Muscle layer of colon (tissue), 2 donors: ENCODE results near the gene POLR3B.
"Not testable (repeated sequence)": the region's sequence is repeated elsewhere in the genome, so short reads cannot be mapped to it uniquely, and the experiment has no call there.

Source experiments
- H3K27ac ChIP-seq: one replicate; pipeline ENCODE4 v1.7.0; 2013; ENCODE audit warnings: low read depth, mild to moderate bottlenecking, low read length, moderate library complexity
- H3K27me3 ChIP-seq, 2 donors: one replicate each; pipeline ENCODE4 v1.7.0; 2013; ENCODE audit warnings: low read length in 2 of 2, mild to moderate bottlenecking in 2 of 2; ENCODE audit not compliant: insufficient read depth in 2 of 2, control insufficient read depth in 1 of 2
- H3K36me3 ChIP-seq: one replicate; pipeline ENCODE4 v1.7.0; 2013; ENCODE audit warnings: mild to moderate bottlenecking, low read length; ENCODE audit not compliant: insufficient read depth
- H3K4me1 ChIP-seq: one replicate; pipeline ENCODE4 v1.7.0; 2013; ENCODE audit warnings: mild to moderate bottlenecking, low read length; ENCODE audit not compliant: insufficient read depth
- H3K4me3 ChIP-seq, 2 donors: one replicate each; pipeline ENCODE4 v1.7.0; 2013; ENCODE audit warnings: low read length in 2 of 2, low read depth in 1 of 2, mild to moderate bottlenecking in 1 of 2, moderate library complexity in 1 of 2
- H3K9ac ChIP-seq: one replicate; pipeline ENCODE4 v1.7.0; 2013; ENCODE audit warnings: low read length
- H3K9me3 ChIP-seq: one replicate; pipeline ENCODE4 v1.7.0; 2013; ENCODE audit warnings: mild to moderate bottlenecking, low read length
- donor health status: abdominal sarcoma.
- donor health status: Adenocarcinoma of cecum.

The POLR3B gene

GRCh38 chr12:106381866-106382265, 24.3 kb downstream of the POLR3B start:
- H3K36me3 ChIP-seq, H3K4me1 ChIP-seq, H3K9ac ChIP-seq, H3K27ac ChIP-seq, H3K27me3 ChIP-seq, H3K9me3 ChIP-seq, H3K4me3 ChIP-seq: not testable (repeated sequence)

- H3K36me3 ChIP-seq: peaks cover 5% of the 10 kb centered on the region
- H3K27ac ChIP-seq: no peak overlapping the region
- no peaks in the 10 kb centered on the region for H3K9me3 ChIP-seq
- no peaks in the 10 kb centered on the region for H3K4me1 ChIP-seq
- no peak overlapping the region for H3K9ac ChIP-seq
- no peak overlapping the region for H3K4me3 ChIP-seq
- no peaks in the 10 kb centered on the region for H3K27me3 ChIP-seq
These were observed 29.4 kb downstream of the POLR3B start for GRCh38 chr12:106386813-106387535.

- H3K9ac ChIP-seq: no peak overlapping the region
- no peak overlapping the region for H3K4me3 ChIP-seq
- no peaks in the 10 kb centered on the region for H3K9me3 ChIP-seq
- H3K27ac ChIP-seq: no peak overlapping the region
- H3K4me1 ChIP-seq: no peaks in the 10 kb centered on the region
- H3K36me3 ChIP-seq: peaks cover 5% of the 10 kb centered on the region
- H3K27me3 ChIP-seq: no peaks in the 10 kb centered on the region
These were observed 30.4 kb downstream of the POLR3B start for GRCh38 chr12:106387848-106388377.

GRCh38 chr12:106389151-106389550, 31.6 kb downstream of the POLR3B start:
- Histone ChIP-seq H3K4me3 (no peak overlapping the region), H3K36me3 (peaks cover 5% of the 10 kb centered on the region), H3K9ac (no peak overlapping the region), H3K4me1 (no peaks in the 10 kb centered on the region), H3K27me3 (no peaks in the 10 kb centered on the region), H3K9me3 (no peaks in the 10 kb centered on the region), H3K27ac (no peak overlapping the region)

GRCh38 chr12:106392759-106393158, 35.2 kb downstream of the POLR3B start:
- Histone ChIP-seq H3K27me3 (no peaks in the 10 kb centered on the region), H3K4me3 (no peak overlapping the region), H3K9ac (no peak overlapping the region), H3K27ac (no peak overlapping the region), H3K9me3 (no peaks in the 10 kb centered on the region), H3K4me1 (no peaks in the 10 kb centered on the region), H3K36me3 (peaks cover 5% of the 10 kb centered on the region)

GRCh38 chr12:106409878-106410277, 52.3 kb downstream of the POLR3B start:
- no peaks in the 10 kb centered on the region for H3K4me1 ChIP-seq
- H3K4me3 ChIP-seq: no peak overlapping the region
- H3K9ac ChIP-seq: no peak overlapping the region
- H3K27me3 ChIP-seq: no peaks in the 10 kb centered on the region
- no peak overlapping the region for H3K27ac ChIP-seq
- peaks cover 6% of the 10 kb centered on the region for H3K36me3 ChIP-seq
- H3K9me3 ChIP-seq: no peaks in the 10 kb centered on the region

GRCh38 chr12:106412563-106412962, 55.0 kb downstream of the POLR3B start:
- Histone ChIP-seq H3K4me1 (no peaks in the 10 kb centered on the region), H3K9ac (no peak overlapping the region), H3K27me3 (no peaks in the 10 kb centered on the region), H3K4me3 (no peak overlapping the region), H3K9me3 (no peaks in the 10 kb centered on the region), H3K27ac (no peak overlapping the region), H3K36me3 (peaks cover 6% of the 10 kb centered on the region)

GRCh38 chr12:106415134-106415533, 57.6 kb downstream of the POLR3B start:
- Histone ChIP-seq H3K36me3 (peaks cover 6% of the 10 kb centered on the region), H3K27me3 (no peaks in the 10 kb centered on the region), H3K4me1 (no peaks in the 10 kb centered on the region), H3K9ac (no peak overlapping the region), H3K9me3 (no peaks in the 10 kb centered on the region), H3K4me3 (no peak overlapping the region), H3K27ac (no peak overlapping the region)

GRCh38 chr12:106416273-106416672, 58.7 kb downstream of the POLR3B start:
- H3K36me3 ChIP-seq: peaks cover 3% of the 10 kb centered on the region
- H3K9me3 ChIP-seq: no peaks in the 10 kb centered on the region
- H3K9ac ChIP-seq: no peak overlapping the region
- no peaks in the 10 kb centered on the region for H3K27me3 ChIP-seq
- H3K4me3 ChIP-seq: no peak overlapping the region
- no peaks in the 10 kb centered on the region for H3K4me1 ChIP-seq
- H3K27ac ChIP-seq: no peak overlapping the region

- Histone ChIP-seq H3K9me3 (no peaks in the 10 kb centered on the region), H3K9ac (no peak overlapping the region), H3K27me3 (no peaks in the 10 kb centered on the region), H3K4me1 (no peaks in the 10 kb centered on the region), H3K36me3 (no peaks in the 10 kb centered on the region), H3K27ac (no peak overlapping the region), H3K4me3 (no peak overlapping the region)
These were observed 60.7 kb downstream of the POLR3B start for GRCh38 chr12:106417926-106418910.

GRCh38 chr12:106418970-106419369, 61.4 kb downstream of the POLR3B start:
- no peaks in the 10 kb centered on the region for H3K27me3 ChIP-seq
- no peak overlapping the region for H3K4me3 ChIP-seq
- H3K27ac ChIP-seq: no peak overlapping the region
- H3K9ac ChIP-seq: no peak overlapping the region
- H3K9me3 ChIP-seq: no peaks in the 10 kb centered on the region
- no peaks in the 10 kb centered on the region for H3K36me3 ChIP-seq
- no peaks in the 10 kb centered on the region for H3K4me1 ChIP-seq
